GM18909 (cell line): ENCODE data around the gene ZNF681.
"Not testable (repeated sequence)": the region's sequence is repeated elsewhere in the genome, so short reads cannot be mapped to it uniquely, and the experiment has no call there.

ENCODE experiments used
- ATAC-seq: cut with Tn5 transposase; IDR thresholded peaks from one replicate; pipeline ENCODE4 v1.9.1; 2021; ENCODE audit warnings: mild to moderate bottlenecking; ENCODE audit not compliant: unreplicated experiment, poor library complexity

The ZNF681 gene

GRCh38 chr19:23758187-23759074, at the start of gene ZNF681:
ZNF681 (minus strand) TSS chr19:23758891; CDS start chr19:23758749, 142 bp downstream.
- peak; percentile 85 for ATAC-seq

GRCh38 chr19:23804676-23805075, 46.0 kb upstream of the ZNF681 start:
- ATAC-seq = no peak

GRCh38 chr19:23802290-23802689, 43.6 kb upstream of the ZNF681 start:
- ATAC-seq = no peak

- ATAC-seq = no peak
These were observed 43.1 kb upstream of the ZNF681 start for GRCh38 chr19:23801803-23802202.

GRCh38 chr19:23800868-23801267, 42.2 kb upstream of the ZNF681 start:
- ATAC-seq = no peak

GRCh38 chr19:23800271-23800670, 41.6 kb upstream of the ZNF681 start:
- no peak for ATAC-seq

- no peak for ATAC-seq
These were observed 40.6 kb upstream of the ZNF681 start for GRCh38 chr19:23799321-23799720.

GRCh38 chr19:23795462-23795861, 36.8 kb upstream of the ZNF681 start:
- no peak for ATAC-seq

- ATAC-seq = no peak
These were observed 34.1 kb upstream of the ZNF681 start for GRCh38 chr19:23792784-23793183.

- no peak for ATAC-seq
These were observed 32.2 kb upstream of the ZNF681 start for GRCh38 chr19:23790641-23791488.

- no peak for ATAC-seq
These were observed 30.6 kb upstream of the ZNF681 start for GRCh38 chr19:23789246-23789645.

- ATAC-seq = no peak
These were observed 29.7 kb upstream of the ZNF681 start for GRCh38 chr19:23788411-23788810.

- ATAC-seq = no peak
These were observed 28.4 kb upstream of the ZNF681 start for GRCh38 chr19:23787106-23787505.

GRCh38 chr19:23785982-23786381, 27.3 kb upstream of the ZNF681 start:
- no peak for ATAC-seq

- ATAC-seq = no peak
These were observed 25.6 kb upstream of the ZNF681 start for GRCh38 chr19:23784274-23784673.

GRCh38 chr19:23783636-23784035, 24.9 kb upstream of the ZNF681 start:
- no peak for ATAC-seq

GRCh38 chr19:23779645-23780044, 21.0 kb upstream of the ZNF681 start:
- ATAC-seq = no peak

- ATAC-seq = no peak
These were observed 19.9 kb upstream of the ZNF681 start for GRCh38 chr19:23778566-23778965.

- not testable (repeated sequence) for ATAC-seq
These were observed 19.3 kb upstream of the ZNF681 start for GRCh38 chr19:23778036-23778435.

- no peak for ATAC-seq
These were observed 18.5 kb upstream of the ZNF681 start for GRCh38 chr19:23777216-23777615.

- no peak for ATAC-seq
These were observed 18.0 kb upstream of the ZNF681 start for GRCh38 chr19:23776507-23777205.
